ENCODE measurements around the gene ABCD4. TPM values are rescaled to one million over a fixed set of nuclear protein-coding genes. Genes with fewer than 3 reads are reported as not detected.

The ABCD4 gene
- total RNA-seq, 2 experiments from 2014 or later, result 59.6 to 63.0 TPM

- H3K4me3 Mint-ChIP-seq, result peak overlapping the region; percentile 54
- POLR2A ChIA-PET, result no interaction called here
- CTCF ChIA-PET, result interaction anchor here (1.4 kb wide), 1 partner anchor 10 kb away, joined by 3 read pairs; no protein-coding TSS in a partner anchor
- H3K27ac Mint-ChIP-seq, result no peak overlapping the region
- H3K9me3 ChIP-seq (ENCODE audit: control insufficient read depth in 1 of 2, insufficient read depth in 1 of 2, low read length in 2 of 2), result peaks cover 0 to 25% of the 10 kb centered on the region in 2 experiments
- H3K4me1 ChIP-seq (ENCODE audit: insufficient read depth, low read length), result peaks cover 28% of the 10 kb centered on the region
- no peak for TF ChIP-seq CTCF (IDR thresholded peaks at IDR 0.05)
- peaks cover 23% of the 10 kb centered on the region for H3K4me1 Mint-ChIP-seq (ENCODE audit: low read depth)
- no peaks in the 10 kb centered on the region for H3K9me3 Mint-ChIP-seq
- intact Hi-C loops (cut with DNase I, micrococcal nuclease), result no loop called here
- no peak for DNase-seq
- no peak overlapping the region for H3K27ac ChIP-seq (ENCODE audit: low read depth in 1 of 2, low read length in 2 of 2)
- peak overlapping the region; percentile 34 for H3K4me3 ChIP-seq (ENCODE audit: low read length)
- ATAC-seq (ENCODE audit: poor library complexity), result peak; percentile 21
- no peaks in the 10 kb centered on the region for H3K36me3 ChIP-seq (ENCODE audit: insufficient read depth, low read length)
- H3K36me3 Mint-ChIP-seq (ENCODE audit: low read depth), result no peaks in the 10 kb centered on the region
- peaks cover 85% of the 10 kb centered on the region for H3K27me3 Mint-ChIP-seq
- peaks cover 73 to 88% of the 10 kb centered on the region in 2 experiments for H3K27me3 ChIP-seq (ENCODE audit: control insufficient read depth in 1 of 2, insufficient read depth in 2 of 2, low read length in 2 of 2)
These were observed 61.7 kb downstream of the ABCD4 start for GRCh38 chr14:74240794-74241651.

GRCh38 chr14:74239848-74240793, 62.6 kb downstream of the ABCD4 start:
- Mint-ChIP-seq H3K36me3 (ENCODE audit: low read depth) (no peaks in the 10 kb centered on the region), H3K4me3 (peak overlapping the region; percentile 54), H3K27ac (no peak overlapping the region), H3K4me1 (ENCODE audit: low read depth) (peaks cover 23% of the 10 kb centered on the region), H3K9me3 (no peaks in the 10 kb centered on the region), H3K27me3 (peaks cover 80% of the 10 kb centered on the region)
- Histone ChIP-seq H3K27ac (ENCODE audit: low read depth in 1 of 2, low read length in 2 of 2) (no peak overlapping the region), H3K27me3 (ENCODE audit: control insufficient read depth in 1 of 2, insufficient read depth in 2 of 2, low read length in 2 of 2) (peaks cover 65 to 79% of the 10 kb centered on the region in 2 experiments), H3K9me3 (ENCODE audit: control insufficient read depth in 1 of 2, insufficient read depth in 1 of 2, low read length in 2 of 2) (peaks cover 0 to 25% of the 10 kb centered on the region in 2 experiments), H3K4me3 (ENCODE audit: low read length) (peak overlapping the region; percentile 26), H3K36me3 (ENCODE audit: insufficient read depth, low read length) (no peaks in the 10 kb centered on the region), H3K4me1 (ENCODE audit: insufficient read depth, low read length) (peaks cover 28% of the 10 kb centered on the region)
- no peak for TF ChIP-seq CTCF (IDR thresholded peaks at IDR 0.05)
- CTCF ChIA-PET, result interaction anchor here (1.4 kb wide), 1 partner anchor 11 kb away, joined by 3 read pairs; no protein-coding TSS in a partner anchor
- POLR2A ChIA-PET, result no interaction called here
- ATAC-seq (ENCODE audit: poor library complexity) (peak; percentile 32), DNase-seq (no peak)
- intact Hi-C loops (cut with DNase I, micrococcal nuclease), result no loop called here

Measured in CD4-positive, alpha-beta T cell (primary cell).